Measurements from ENCODE around the gene B4GALNT1. TPM values are rescaled to one million over a fixed set of nuclear protein-coding genes. Genes with fewer than 3 reads are reported as not detected.

B4GALNT1 gene
- total RNA-seq, 1 donor from 2014 or later: 5.6 TPM

DNA sequence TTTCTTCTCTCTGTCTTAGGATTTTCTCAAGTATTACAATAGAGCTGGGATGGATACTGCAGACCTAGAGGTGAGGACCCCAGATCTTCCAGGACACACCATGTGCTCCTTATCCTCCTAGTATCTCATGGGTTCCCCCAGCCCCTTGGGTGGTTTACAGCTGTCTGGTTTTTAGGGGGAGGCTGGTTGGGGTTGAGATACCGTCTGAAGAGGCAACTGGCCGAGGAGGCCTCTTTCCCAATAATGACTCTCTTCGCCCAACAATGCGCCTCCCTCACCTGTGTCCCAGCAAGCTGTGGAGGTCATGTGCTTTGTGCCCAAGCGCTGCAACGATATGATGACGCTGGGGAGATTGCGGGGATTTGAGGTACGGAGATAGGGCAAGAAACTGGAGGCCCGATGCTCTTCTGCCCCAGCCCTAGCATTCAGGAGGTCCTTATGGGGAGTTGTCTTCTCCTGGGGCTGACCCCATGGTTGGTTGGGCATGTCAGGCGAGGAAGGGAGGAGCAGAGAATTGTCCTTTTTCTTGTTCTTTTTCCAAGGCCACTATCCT, 18.0 kb downstream of the B4GALNT1 start:
- DNase-seq (ENCODE audit: extremely low spot score, unreplicated experiment): no peak
- no peaks in the 10 kb centered on the region for H3K9me3 Mint-ChIP-seq (ENCODE audit: unreplicated experiment)
- peaks cover 29% of the 10 kb centered on the region for H3K36me3 Mint-ChIP-seq (ENCODE audit: unreplicated experiment)
- TF ChIP-seq, protein P1, sequence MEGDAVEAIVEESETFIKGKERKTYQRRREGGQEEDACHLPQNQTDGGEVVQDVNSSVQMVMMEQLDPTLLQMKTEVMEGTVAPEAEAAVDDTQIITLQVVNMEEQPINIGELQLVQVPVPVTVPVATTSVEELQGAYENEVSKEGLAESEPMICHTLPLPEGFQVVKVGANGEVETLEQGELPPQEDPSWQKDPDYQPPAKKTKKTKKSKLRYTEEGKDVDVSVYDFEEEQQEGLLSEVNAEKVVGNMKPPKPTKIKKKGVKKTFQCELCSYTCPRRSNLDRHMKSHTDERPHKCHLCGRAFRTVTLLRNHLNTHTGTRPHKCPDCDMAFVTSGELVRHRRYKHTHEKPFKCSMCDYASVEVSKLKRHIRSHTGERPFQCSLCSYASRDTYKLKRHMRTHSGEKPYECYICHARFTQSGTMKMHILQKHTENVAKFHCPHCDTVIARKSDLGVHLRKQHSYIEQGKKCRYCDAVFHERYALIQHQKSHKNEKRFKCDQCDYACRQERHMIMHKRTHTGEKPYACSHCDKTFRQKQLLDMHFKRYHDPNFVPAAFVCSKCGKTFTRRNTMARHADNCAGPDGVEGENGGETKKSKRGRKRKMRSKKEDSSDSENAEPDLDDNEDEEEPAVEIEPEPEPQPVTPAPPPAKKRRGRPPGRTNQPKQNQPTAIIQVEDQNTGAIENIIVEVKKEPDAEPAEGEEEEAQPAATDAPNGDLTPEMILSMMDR (IDR thresholded peaks at IDR 0.05): no peak
- no peak overlapping the region for H3K4me3 Mint-ChIP-seq (ENCODE audit: unreplicated experiment)
- peaks cover 12% of the 10 kb centered on the region for H3K27me3 Mint-ChIP-seq (ENCODE audit: unreplicated experiment)
- peaks cover 21% of the 10 kb centered on the region for H3K4me1 Mint-ChIP-seq (ENCODE audit: unreplicated experiment)
- H3K27ac Mint-ChIP-seq (ENCODE audit: unreplicated experiment): no peak overlapping the region

DNA sequence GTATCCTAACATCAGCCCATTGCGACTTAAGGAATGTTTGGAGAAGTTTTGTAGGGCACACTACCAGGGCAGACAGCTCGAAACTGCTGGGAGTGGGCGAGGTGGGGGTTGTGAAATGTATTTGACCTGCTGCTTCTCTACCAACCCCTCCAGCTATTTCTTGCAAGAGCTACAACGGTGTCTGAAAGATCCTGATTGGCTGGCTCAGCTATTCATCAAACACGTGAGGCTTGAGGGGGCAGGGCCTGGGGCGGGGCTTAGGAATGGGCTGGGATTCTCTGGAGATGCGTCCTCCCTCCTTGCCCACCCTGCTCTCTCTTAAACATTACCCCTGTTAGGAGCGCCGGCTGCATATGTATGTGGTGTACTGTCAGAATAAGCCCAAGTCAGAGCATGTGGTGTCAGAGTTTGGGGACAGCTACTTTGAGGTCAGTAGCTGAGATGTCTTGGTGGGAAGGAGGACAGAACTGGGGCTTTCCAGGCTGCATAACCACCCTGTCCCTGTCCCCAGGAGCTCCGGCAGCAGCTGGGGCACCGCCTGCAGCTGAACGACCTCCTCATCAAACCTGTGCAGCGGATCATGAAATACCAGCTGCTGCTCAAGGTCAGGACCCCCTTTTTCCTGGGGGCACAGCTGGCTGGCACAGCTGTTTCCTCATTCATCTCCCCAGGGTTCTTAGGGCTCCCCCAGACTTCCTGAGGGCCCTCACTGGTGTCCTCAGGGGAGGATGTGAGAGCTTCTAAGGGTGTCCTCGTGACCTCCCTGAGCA, 18.6 kb downstream of the B4GALNT1 start:
- no peak for DNase-seq (ENCODE audit: extremely low spot score, unreplicated experiment)
- H3K4me3 Mint-ChIP-seq (ENCODE audit: unreplicated experiment): no peak overlapping the region
- no peak overlapping the region for H3K27ac Mint-ChIP-seq (ENCODE audit: unreplicated experiment)
- H3K27me3 Mint-ChIP-seq (ENCODE audit: unreplicated experiment): peaks cover 10% of the 10 kb centered on the region
- H3K9me3 Mint-ChIP-seq (ENCODE audit: unreplicated experiment): no peaks in the 10 kb centered on the region
- peaks cover 29% of the 10 kb centered on the region for H3K36me3 Mint-ChIP-seq (ENCODE audit: unreplicated experiment)
- TF ChIP-seq, protein P1 (IDR thresholded peaks at IDR 0.05): no peak
- peaks cover 26% of the 10 kb centered on the region for H3K4me1 Mint-ChIP-seq (ENCODE audit: unreplicated experiment)

DNA sequence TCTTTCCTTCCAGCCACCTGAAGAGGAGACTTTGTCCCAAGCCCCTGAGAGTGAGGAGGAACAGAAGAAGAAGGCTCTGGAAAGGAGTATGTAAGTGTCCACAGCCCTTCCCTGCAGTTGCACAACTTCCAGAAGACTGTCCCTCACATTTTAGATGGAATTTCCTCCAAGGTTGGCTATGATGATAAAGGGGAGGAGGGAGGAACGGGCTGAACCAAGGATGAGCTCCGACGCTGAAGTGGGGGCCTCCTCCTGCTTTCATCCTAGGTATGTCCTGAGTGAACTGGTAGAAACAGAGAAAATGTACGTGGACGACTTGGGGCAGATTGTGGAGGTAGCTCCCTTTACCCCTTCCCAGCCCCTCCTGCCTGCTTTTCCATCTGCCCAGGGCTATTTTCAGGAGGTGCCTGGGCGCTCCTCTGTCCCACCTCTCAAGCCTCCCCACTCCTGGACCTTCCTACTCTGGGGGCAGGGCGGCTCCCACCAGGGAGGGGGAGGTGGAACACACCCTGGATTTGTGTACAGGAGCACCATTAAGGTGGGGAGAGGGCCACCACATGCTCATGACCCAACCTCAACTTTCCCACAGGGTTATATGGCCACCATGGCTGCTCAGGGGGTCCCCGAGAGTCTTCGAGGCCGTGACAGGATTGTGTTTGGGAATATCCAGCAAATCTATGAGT, 19.4 kb downstream of the B4GALNT1 start:
- Mint-ChIP-seq H3K4me1 (ENCODE audit: unreplicated experiment) (peaks cover 29% of the 10 kb centered on the region), H3K27me3 (ENCODE audit: unreplicated experiment) (peaks cover 5% of the 10 kb centered on the region), H3K36me3 (ENCODE audit: unreplicated experiment) (peaks cover 27% of the 10 kb centered on the region)

DNA sequence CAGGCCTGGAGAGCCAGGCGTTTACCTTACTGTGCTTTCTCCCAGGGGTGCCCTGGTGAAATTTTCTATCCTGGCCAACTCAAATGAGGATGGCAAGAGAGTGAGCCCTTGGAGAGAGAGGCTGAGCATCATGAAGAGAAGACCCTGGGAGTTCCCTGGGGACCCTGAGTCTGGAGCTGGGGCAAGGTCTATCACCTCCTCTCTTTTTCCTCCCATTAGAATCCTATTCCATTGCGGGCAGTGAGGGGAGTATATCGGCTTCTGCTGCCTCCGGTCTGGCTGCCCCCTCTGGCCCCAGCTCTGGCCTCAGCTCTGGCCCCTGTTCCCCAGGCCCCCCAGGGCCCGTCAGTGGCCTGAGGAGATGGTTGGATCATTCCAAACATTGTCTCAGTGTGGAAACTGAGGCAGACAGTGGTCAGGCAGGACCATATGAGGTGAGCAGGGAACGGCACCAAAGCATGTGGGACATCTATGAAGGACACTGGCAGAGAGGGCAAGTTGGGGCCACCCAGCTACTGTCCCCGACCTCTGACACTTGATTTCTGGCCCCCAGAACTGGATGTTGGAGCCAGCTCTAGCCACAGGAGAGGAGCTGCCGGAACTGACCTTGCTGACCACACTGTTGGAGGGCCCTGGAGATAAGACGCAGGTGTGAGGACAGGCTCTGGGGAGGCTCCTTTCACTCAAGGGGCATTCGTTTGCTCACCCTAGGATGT, 20.1 kb downstream of the B4GALNT1 start:
- peaks cover 27% of the 10 kb centered on the region for H3K36me3 Mint-ChIP-seq (ENCODE audit: unreplicated experiment)
- TF ChIP-seq, protein P1 (IDR thresholded peaks at IDR 0.05): no peak
- H3K4me1 Mint-ChIP-seq (ENCODE audit: unreplicated experiment): peaks cover 29% of the 10 kb centered on the region
- DNase-seq (ENCODE audit: extremely low spot score, unreplicated experiment): no peak
- peaks cover 5% of the 10 kb centered on the region for H3K27me3 Mint-ChIP-seq (ENCODE audit: unreplicated experiment)
- H3K4me3 Mint-ChIP-seq (ENCODE audit: unreplicated experiment): peak overlapping the region; percentile 78
- H3K27ac Mint-ChIP-seq (ENCODE audit: unreplicated experiment): no peak overlapping the region
- H3K9me3 Mint-ChIP-seq (ENCODE audit: unreplicated experiment): no peaks in the 10 kb centered on the region

More for the DNA sequence above, 19.4 kb downstream of the B4GALNT1 start:
- Mint-ChIP-seq H3K4me3 (ENCODE audit: unreplicated experiment) (no peak overlapping the region), H3K9me3 (ENCODE audit: unreplicated experiment) (no peaks in the 10 kb centered on the region), H3K27ac (ENCODE audit: unreplicated experiment) (no peak overlapping the region)
- TF ChIP-seq, protein P1 (IDR thresholded peaks at IDR 0.05): no peak
- no peak for DNase-seq (ENCODE audit: extremely low spot score, unreplicated experiment)
